Brain microvascular endothelial cell (primary cell): Measurements from ENCODE around the gene UNC5C.

Experiments used
- DNase-seq: peaks from one replicate; pipeline ENCODE4 v3.0.0-alpha.2; 2020
- H3K27ac ChIP-seq: fragments of 250-450 bp; sonication (Bioruptor Pico); 2 replicates; pipeline ENCODE4 v1.5.1; 2020; ENCODE audit warnings: mild to moderate bottlenecking, moderate library complexity
- H3K27me3 ChIP-seq: fragments of 250-450 bp; sonication (Bioruptor Pico); replicated peaks from 2 replicates; pipeline ENCODE4 v1.5.1; 2020; ENCODE audit warnings: mild to moderate bottlenecking
- H3K36me3 ChIP-seq: fragments of 250-450 bp; sonication (Bioruptor Pico); replicated peaks from 2 replicates; pipeline ENCODE4 v1.5.1; 2020; ENCODE audit warnings: mild to moderate bottlenecking
- H3K4me3 ChIP-seq: 2 replicates; pipeline ENCODE4 v1.5.1; 2011; ENCODE audit warnings: low read depth, mild to moderate bottlenecking, control low read depth, low read length, moderate library complexity
- in situ Hi-C: cut with HindIII; loops from 2 replicates; pipeline ENCODE4 v1.10.0; 2017; ENCODE audit warnings: low sequenced_read_pairs, low pct_ligation_motif_present
- TF ChIP-seq, protein P1 (sequence below): IDR thresholded peaks from 2 replicates; pipeline ENCODE4 v1.5.1; 2011; ENCODE audit warnings: low read depth, mild to moderate bottlenecking, moderate library complexity, low read length, control low read depth, inconsistent platforms; ENCODE audit errors: missing control alignments

The UNC5C gene

GRCh38 chr4:95524184-95524583, 24.6 kb downstream of the UNC5C start:
- Histone ChIP-seq H3K36me3 (no peaks in the 10 kb centered on the region), H3K4me3 (no peak overlapping the region), H3K27me3 (no peaks in the 10 kb centered on the region), H3K27ac (no peak overlapping the region)
- TF ChIP-seq, protein P1, sequence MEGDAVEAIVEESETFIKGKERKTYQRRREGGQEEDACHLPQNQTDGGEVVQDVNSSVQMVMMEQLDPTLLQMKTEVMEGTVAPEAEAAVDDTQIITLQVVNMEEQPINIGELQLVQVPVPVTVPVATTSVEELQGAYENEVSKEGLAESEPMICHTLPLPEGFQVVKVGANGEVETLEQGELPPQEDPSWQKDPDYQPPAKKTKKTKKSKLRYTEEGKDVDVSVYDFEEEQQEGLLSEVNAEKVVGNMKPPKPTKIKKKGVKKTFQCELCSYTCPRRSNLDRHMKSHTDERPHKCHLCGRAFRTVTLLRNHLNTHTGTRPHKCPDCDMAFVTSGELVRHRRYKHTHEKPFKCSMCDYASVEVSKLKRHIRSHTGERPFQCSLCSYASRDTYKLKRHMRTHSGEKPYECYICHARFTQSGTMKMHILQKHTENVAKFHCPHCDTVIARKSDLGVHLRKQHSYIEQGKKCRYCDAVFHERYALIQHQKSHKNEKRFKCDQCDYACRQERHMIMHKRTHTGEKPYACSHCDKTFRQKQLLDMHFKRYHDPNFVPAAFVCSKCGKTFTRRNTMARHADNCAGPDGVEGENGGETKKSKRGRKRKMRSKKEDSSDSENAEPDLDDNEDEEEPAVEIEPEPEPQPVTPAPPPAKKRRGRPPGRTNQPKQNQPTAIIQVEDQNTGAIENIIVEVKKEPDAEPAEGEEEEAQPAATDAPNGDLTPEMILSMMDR, result no peak
- no peak for DNase-seq
- in situ Hi-C loops, result no loop called here

DNA sequence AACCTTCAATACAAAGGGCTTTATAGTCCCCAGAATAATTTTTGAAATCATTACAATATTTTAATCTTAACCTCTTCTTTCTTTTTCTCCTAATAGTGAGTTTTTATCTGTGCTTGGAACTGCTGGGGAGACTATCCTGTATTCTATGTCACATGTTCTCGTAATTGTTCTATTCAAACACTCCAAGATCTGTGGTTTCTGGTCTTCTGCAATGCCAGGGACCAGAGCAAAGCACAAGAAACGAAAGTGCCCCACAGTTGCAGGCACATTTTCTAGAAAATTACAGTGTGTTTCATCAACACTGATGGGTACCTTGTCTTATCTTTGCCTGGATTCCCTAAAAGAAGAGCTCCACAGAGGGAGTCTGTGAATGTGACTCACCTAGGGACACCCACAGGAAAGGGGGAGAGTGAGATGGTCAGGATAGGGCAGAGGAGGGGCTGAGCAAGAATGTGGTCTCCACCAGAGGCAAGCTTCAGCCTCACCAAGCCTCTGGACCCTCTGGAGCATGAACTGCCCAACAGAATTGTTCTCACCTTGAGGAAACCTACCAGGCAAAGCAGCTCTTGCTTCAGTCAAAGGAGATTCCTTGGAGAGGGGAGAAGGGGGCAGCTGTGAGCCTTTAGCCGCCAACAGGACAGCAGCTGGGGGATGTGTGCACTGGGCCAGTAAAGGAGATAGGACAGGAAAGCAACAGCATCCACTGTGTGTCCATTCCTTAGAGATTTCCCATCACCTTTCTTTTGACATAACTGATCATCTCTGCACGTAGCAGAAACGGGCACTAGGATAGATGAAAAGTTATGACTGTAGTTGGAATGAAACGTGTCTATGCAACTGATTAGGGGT, 25.9 kb downstream of the UNC5C start:
- Histone ChIP-seq H3K4me3 (no peak overlapping the region), H3K27me3 (no peaks in the 10 kb centered on the region), H3K36me3 (no peaks in the 10 kb centered on the region), H3K27ac (no peak overlapping the region)
- in situ Hi-C loops, result no loop called here
- TF ChIP-seq, protein P1, result no peak
- DNase-seq, result no peak

GRCh38 chr4:95517576-95518345, 31.0 kb downstream of the UNC5C start:
- in situ Hi-C loops, result no loop called here
- H3K27ac ChIP-seq, result no peak overlapping the region
- H3K4me3 ChIP-seq, result no peak overlapping the region
- no peaks in the 10 kb centered on the region for H3K27me3 ChIP-seq
- no peak for DNase-seq
- TF ChIP-seq, protein P1, result no peak
- H3K36me3 ChIP-seq, result no peaks in the 10 kb centered on the region

DNA sequence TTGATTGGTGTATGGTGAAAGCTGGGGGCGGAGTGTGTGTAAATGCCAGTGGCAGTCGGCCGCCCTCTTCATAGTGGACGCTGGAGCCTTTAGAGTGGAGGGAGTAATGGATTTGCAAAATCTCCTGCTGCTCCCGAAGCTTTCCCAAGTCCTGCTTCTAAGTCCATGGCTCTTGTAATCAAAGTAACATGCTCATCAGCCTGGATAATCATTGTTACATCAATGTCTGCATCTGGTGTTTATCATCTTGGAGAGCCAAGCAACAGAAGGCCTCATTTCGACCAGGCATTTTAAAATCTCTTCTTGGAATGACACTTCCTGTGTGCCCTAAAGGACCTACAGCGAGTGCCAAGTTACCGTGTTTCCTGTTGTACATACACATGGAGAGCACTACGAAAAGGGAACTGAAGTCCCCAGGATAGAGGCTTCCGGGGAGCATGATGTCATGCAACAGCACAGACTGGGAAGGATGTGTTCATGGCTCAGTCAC, 32.2 kb downstream of the UNC5C start:
- H3K4me3 ChIP-seq, result no peak overlapping the region
- in situ Hi-C loops, result no loop called here
- DNase-seq, result no peak
- no peaks in the 10 kb centered on the region for H3K36me3 ChIP-seq
- TF ChIP-seq, protein P1, result no peak
- no peak overlapping the region for H3K27ac ChIP-seq
- no peaks in the 10 kb centered on the region for H3K27me3 ChIP-seq

DNA sequence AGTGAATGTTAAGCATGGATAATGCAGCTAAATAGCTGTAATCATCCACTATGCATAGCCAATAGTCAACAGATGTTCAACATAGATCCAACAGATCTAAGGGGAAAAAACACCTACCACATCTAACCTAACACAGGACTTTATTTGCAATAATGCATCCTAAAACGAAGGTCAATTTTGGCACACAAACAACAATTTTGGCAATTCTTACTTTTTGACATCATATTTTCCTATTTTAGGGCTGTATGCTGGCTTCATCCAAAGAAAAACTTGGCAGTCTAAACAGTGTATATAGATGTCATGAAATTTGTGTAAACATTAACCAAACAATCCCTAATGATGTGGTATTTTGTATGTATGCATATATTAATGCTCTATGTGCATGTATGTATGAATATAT, 33.2 kb downstream of the UNC5C start:
- Histone ChIP-seq H3K4me3 (no peak overlapping the region), H3K27ac (no peak overlapping the region), H3K27me3 (no peaks in the 10 kb centered on the region), H3K36me3 (no peaks in the 10 kb centered on the region)
- in situ Hi-C loops, result no loop called here
- DNase-seq, result no peak
- TF ChIP-seq, protein P1, result no peak
